OCI-LY3 (cell line): ENCODE results near the gene POLG.

ENCODE experiments used
- H2AFZ ChIP-seq: fragments of 200-600, 300-600 bp; shearing (Covaris generic); 2 replicates; pipeline ENCODE4 v1.6.0; 2014; ENCODE audit warnings: antibody characterized with exemption, low read depth, low read length
- H3K27ac ChIP-seq: fragments of 200-600, 300-600 bp; sonication (generic); 2 replicates; pipeline ENCODE4 v1.5.1; 2014; ENCODE audit warnings: mild to moderate bottlenecking, low read length, moderate library complexity, mixed read lengths
- H3K27me3 ChIP-seq: fragments of 200-600, 300-600 bp; sonication (generic); 2 replicates; pipeline ENCODE4 v1.6.1; 2014; ENCODE audit warnings: low read depth, low read length, mixed read lengths
- H3K36me3 ChIP-seq: fragments of 200-600, 300-600 bp; sonication (generic); replicated peaks from 2 replicates; pipeline ENCODE3; 2014; ENCODE audit warnings: low read depth, low read length, mixed read lengths
- H3K4me1 ChIP-seq: fragments of 300-600, 200-600 bp; sonication (generic); 2 replicates; pipeline ENCODE4 v1.6.1; 2014; ENCODE audit warnings: low read length, mixed read lengths
- H3K4me2 ChIP-seq: fragments of 200-600, 300-600 bp; sonication (generic); 2 replicates; pipeline ENCODE4 v1.6.1; 2014; ENCODE audit warnings: low read length, mixed read lengths
- H3K4me3 ChIP-seq: fragments of 300-600, 200-600 bp; sonication (generic); 2 replicates; pipeline ENCODE4 v1.5.1; 2014; ENCODE audit warnings: antibody characterized with exemption, mild to moderate bottlenecking, low read length, moderate library complexity
- H3K79me2 ChIP-seq: fragments of 300-600, 200-600 bp; shearing (Covaris generic); 2 replicates; pipeline ENCODE4 v1.6.1; 2014; ENCODE audit warnings: mild to moderate bottlenecking, low read length, mixed read lengths
- H3K9ac ChIP-seq: fragments of 300-600, 200-600 bp; shearing (Covaris generic); 2 replicates; pipeline ENCODE4 v1.6.0; 2014; ENCODE audit warnings: mild to moderate bottlenecking, low read length, moderate library complexity
- H3K9me3 ChIP-seq: fragments of 200-600, 300-600 bp; shearing (Covaris generic); 2 replicates; pipeline ENCODE4 v1.6.1; 2014; ENCODE audit warnings: low read length, mixed read lengths; ENCODE audit not compliant: insufficient read depth
- H4K20me1 ChIP-seq: fragments of 200-600, 300-600 bp; sonication (generic); 2 replicates; pipeline ENCODE4 v1.6.1; 2016; ENCODE audit warnings: low read length, mixed read lengths; ENCODE audit not compliant: insufficient read depth
- EZH2phosphoT487 ChIP-seq: fragments of 200-600 bp; shearing (Covaris generic); IDR thresholded peaks from 2 replicates; pipeline ENCODE4 v1.6.1; 2018; ENCODE audit warnings: antibody characterized with exemption, mixed run types, low read depth
- TF ChIP-seq, protein P1 (sequence below): fragments of 200-600, 300-600 bp; sonication (generic); IDR thresholded peaks from 2 replicates; pipeline ENCODE4 v1.5.1; 2014; ENCODE audit warnings: antibody characterized with exemption, low read length, low read depth

Gene POLG

DNA sequence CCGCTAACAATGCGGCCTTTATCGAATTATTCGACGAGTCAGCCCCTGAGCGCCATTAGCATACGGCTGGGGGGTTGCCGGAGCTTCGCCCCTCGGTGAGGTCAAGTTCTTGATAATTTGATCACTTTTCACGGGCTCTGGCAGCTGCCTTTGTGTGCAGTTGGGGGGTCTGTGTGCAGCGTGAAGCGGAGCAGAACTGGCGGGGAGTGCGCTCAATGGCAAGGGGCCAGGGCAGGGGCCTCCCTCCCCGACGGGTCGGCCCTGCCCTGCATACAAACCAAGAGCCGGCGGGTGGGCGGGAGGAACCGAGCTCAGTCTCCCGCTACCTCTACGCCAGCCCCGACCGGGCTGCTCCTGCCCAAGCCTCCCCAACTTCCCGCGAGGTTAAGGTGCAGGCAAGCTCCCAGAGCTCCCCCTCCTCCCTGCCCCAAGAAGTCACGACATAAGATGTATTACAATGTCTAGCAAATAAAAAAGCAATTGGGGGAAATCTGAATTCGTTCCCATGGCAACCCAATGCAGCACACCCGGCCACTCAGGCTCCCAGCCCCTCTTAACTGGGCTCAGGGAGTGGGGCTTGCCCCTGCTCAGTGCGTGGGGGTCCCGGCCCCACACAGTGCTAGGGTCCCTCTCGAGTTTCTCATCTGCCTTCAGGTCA lies 34.1 kb upstream of the POLG start:
- no peaks in the 10 kb centered on the region for H4K20me1 ChIP-seq
- H3K27me3 ChIP-seq: peaks cover 5% of the 10 kb centered on the region
- no peak overlapping the region for H3K4me2 ChIP-seq

DNA sequence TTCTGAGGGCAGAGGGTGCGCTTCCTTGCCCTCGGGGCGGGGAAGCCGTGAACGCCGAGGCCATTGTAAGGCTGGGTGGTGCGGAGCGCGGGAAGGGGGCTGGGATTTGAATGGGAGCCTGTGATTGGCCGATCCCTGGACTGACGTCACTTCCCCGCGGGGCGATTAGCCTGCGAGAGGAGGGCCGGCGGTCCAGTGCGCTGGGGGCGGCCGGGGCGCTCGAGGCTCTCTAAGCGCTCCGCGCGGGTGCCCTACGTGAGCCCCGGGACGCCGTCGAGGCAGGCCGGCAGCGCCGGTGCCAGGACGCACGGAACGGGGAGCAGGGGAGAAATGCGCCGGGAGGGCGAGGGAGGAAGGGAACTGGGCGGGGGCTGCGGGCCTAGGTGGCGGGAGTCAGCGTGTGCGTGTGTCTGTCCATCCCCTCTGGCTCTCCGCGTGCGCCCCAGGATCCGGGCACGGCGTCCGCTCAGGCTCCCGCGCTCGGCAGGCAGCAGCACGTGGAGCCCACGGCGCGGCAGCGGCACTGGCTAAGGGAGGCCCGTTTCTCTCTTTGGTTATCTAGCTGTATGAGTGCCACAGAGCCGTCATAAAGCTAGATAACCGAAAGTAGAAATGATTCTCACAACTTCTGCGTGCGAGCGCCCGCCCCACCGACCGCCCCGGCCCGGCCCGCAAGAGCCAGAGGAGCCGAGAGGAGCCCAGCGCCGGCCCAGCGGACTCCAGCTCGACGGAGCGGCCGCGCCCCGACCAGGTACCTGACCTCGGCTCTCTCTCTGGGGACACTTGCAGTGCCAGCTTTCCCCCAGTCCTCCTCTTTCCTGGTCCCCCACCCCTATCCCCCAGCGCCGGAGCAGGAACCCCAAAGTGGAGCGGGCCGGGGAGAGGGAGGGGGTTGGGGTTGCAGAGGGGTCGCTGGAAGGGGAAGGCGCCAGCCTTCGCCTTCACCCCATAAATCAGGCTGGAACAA lies 33.1 kb upstream of the POLG start:
- H3K4me1 ChIP-seq: no peaks in the 10 kb centered on the region
- H3K36me3 ChIP-seq: no peaks in the 10 kb centered on the region
- H3K27ac ChIP-seq: no peak overlapping the region
- H3K27me3 ChIP-seq: peaks cover 5% of the 10 kb centered on the region; the same call in 1 of the 2 replicates
- H3K79me2 ChIP-seq: no peaks in the 10 kb centered on the region
- H4K20me1 ChIP-seq: no peaks in the 10 kb centered on the region
- H3K4me3 ChIP-seq: no peak overlapping the region
- H3K9me3 ChIP-seq: no peaks in the 10 kb centered on the region
- H2AFZ ChIP-seq: no peak overlapping the region
- H3K9ac ChIP-seq: no peak overlapping the region
- no peak overlapping the region for H3K4me2 ChIP-seq
- no peak for TF ChIP-seq EZH2phosphoT487
- TF ChIP-seq, protein P1, sequence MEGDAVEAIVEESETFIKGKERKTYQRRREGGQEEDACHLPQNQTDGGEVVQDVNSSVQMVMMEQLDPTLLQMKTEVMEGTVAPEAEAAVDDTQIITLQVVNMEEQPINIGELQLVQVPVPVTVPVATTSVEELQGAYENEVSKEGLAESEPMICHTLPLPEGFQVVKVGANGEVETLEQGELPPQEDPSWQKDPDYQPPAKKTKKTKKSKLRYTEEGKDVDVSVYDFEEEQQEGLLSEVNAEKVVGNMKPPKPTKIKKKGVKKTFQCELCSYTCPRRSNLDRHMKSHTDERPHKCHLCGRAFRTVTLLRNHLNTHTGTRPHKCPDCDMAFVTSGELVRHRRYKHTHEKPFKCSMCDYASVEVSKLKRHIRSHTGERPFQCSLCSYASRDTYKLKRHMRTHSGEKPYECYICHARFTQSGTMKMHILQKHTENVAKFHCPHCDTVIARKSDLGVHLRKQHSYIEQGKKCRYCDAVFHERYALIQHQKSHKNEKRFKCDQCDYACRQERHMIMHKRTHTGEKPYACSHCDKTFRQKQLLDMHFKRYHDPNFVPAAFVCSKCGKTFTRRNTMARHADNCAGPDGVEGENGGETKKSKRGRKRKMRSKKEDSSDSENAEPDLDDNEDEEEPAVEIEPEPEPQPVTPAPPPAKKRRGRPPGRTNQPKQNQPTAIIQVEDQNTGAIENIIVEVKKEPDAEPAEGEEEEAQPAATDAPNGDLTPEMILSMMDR: no peak

More for the DNA sequence above, 34.1 kb upstream of the POLG start:
- no peak overlapping the region for H3K9ac ChIP-seq
- no peaks in the 10 kb centered on the region for H3K36me3 ChIP-seq
- H3K79me2 ChIP-seq: no peaks in the 10 kb centered on the region
- no peak overlapping the region for H3K27ac ChIP-seq
- H3K9me3 ChIP-seq: no peaks in the 10 kb centered on the region
- no peak for TF ChIP-seq EZH2phosphoT487
- TF ChIP-seq, protein P1: no peak
- H3K4me1 ChIP-seq: no peaks in the 10 kb centered on the region
- H3K4me3 ChIP-seq: no peak overlapping the region
- no peak overlapping the region for H2AFZ ChIP-seq

DNA sequence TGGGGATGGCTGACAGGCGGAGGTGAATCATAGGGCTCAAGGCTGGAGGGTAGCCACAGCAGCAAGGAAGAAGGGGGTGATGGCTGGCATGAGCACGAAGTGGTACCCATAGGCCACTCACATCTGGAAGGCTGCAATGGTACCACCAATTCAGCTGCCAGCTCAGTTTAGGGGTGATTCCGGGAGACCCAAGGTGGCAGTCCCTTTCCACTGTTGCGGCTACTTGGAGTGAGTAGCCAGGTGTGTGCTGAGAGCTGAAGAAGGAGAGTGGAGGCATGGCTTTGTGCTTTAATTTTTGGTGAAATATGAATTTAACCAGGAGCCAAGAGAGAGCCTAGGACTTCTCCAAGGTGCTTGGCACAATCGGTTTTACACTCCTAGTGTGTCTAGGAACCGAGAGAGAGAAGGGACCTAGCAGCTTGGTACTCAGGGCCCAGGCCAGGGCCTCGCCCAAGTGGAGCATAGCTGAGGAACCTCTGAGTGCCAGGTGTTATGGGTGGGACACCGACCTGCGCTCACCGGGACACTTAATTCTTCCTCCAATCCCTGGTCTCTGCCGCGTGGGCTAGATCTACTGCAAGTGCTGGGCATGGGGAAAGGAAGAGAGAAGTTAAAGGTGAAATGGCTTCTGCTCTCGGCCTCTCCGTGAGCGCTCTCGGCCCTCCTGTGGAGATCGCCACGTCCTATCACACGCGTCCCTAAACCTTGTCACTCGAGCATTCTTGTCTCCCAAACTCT lies 32.2 kb upstream of the POLG start:
- H3K4me3 ChIP-seq: no peak overlapping the region

More for the DNA sequence above, 32.2 kb upstream of the POLG start:
- Histone ChIP-seq H4K20me1 (no peaks in the 10 kb centered on the region), H3K4me1 (no peaks in the 10 kb centered on the region), H3K4me2 (no peak overlapping the region), H3K36me3 (no peaks in the 10 kb centered on the region), H3K79me2 (no peaks in the 10 kb centered on the region), H2AFZ (no peak overlapping the region), H3K27me3 (peaks cover 5% of the 10 kb centered on the region; the same call in 1 of the 2 replicates), H3K27ac (no peak overlapping the region), H3K9me3 (no peaks in the 10 kb centered on the region), H3K9ac (no peak overlapping the region)
- no peak for TF ChIP-seq EZH2phosphoT487
- TF ChIP-seq, protein P1: no peak
